Stimulated activated CD8-positive, alpha-beta memory T cell treated with anti-CD3 and anti-CD28 coated beads, Interleukin-15, amount 100 ng/mL, for 24 hours (primary cell): ENCODE data around the gene CYP3A5.
"Not testable (repeated sequence)": the region's sequence is repeated elsewhere in the genome, so short reads cannot be mapped to it uniquely, and the experiment has no call there.

Experiments
- DNase-seq: peaks from one replicate; pipeline ENCODE4 v3.0.0-alpha.2; 2020; ENCODE audit warnings: low read depth

The CYP3A5 gene

GRCh38 chr7:99679400-99680191, at the start of gene CYP3A5:
CYP3A5 (minus strand) TSS chr7:99679996; CDS start chr7:99679896, 100 bp downstream.
- DNase-seq = no peak

- DNase-seq = no peak
Measured at GRCh38 chr7:99728615-99729014, 48.8 kb upstream of the CYP3A5 start.

GRCh38 chr7:99723201-99723600, 43.4 kb upstream of the CYP3A5 start:
- not testable (repeated sequence) for DNase-seq

- DNase-seq = no peak
Measured at GRCh38 chr7:99720800-99721595, 41.2 kb upstream of the CYP3A5 start.

GRCh38 chr7:99719996-99720769, 40.4 kb upstream of the CYP3A5 start:
- no peak for DNase-seq

GRCh38 chr7:99713995-99714570, 34.3 kb upstream of the CYP3A5 start:
- no peak for DNase-seq

GRCh38 chr7:99709838-99710578, 30.2 kb upstream of the CYP3A5 start:
- DNase-seq = no peak

- no peak for DNase-seq
Measured at GRCh38 chr7:99709260-99709659, 29.5 kb upstream of the CYP3A5 start.

GRCh38 chr7:99707096-99707495, 27.3 kb upstream of the CYP3A5 start:
- DNase-seq = no peak

- no peak for DNase-seq
Measured at GRCh38 chr7:99699946-99700345, 20.1 kb upstream of the CYP3A5 start.

GRCh38 chr7:99698867-99699730, 19.3 kb upstream of the CYP3A5 start:
- not testable (repeated sequence) for DNase-seq

GRCh38 chr7:99694912-99695304, 15.1 kb upstream of the CYP3A5 start:
- no peak for DNase-seq

GRCh38 chr7:99694201-99694911, 14.6 kb upstream of the CYP3A5 start:
- DNase-seq = no peak

GRCh38 chr7:99693427-99694200, 13.8 kb upstream of the CYP3A5 start:
- DNase-seq = no peak

GRCh38 chr7:99693100-99693426, 13.3 kb upstream of the CYP3A5 start:
- no peak for DNase-seq

GRCh38 chr7:99692563-99692962, 12.8 kb upstream of the CYP3A5 start:
- DNase-seq = not testable (repeated sequence)

- not testable (repeated sequence) for DNase-seq
Measured at GRCh38 chr7:99691658-99692057, 11.9 kb upstream of the CYP3A5 start.

GRCh38 chr7:99690918-99691317, 11.1 kb upstream of the CYP3A5 start:
- DNase-seq = not testable (repeated sequence)
